HepG2 (cell line): Measurements from ENCODE around the gene COMMD4. TPM values are rescaled to one million over a fixed set of nuclear protein-coding genes. Genes with fewer than 3 reads are reported as not detected.

Source experiments
- ARNT ChIP-seq: fragments of 450-650 bp; IDR thresholded peaks from 2 replicates; pipeline ENCODE4 v1.6.1; 2017
- ATF4 ChIP-seq, 2 experiments: fragments of 450-650 bp in 1 of 2; sonication (generic) in 1 of 2; formaldehyde crosslinking; IDR thresholded peaks; 2 replicates each; pipeline versions ENCODE4 v1.5.0 to v1.8.0; 2020 to 2022; ENCODE audit warnings: mild to moderate bottlenecking in 1 of 2, missing genetic modification reagents in 1 of 2
- HCFC1 ChIP-seq: fragments of 150-350 bp; IDR thresholded peaks from 2 replicates; pipeline ENCODE4 v1.6.1; 2014; ENCODE audit warnings: low read depth, low read length
- HMG20B ChIP-seq: conservative IDR thresholded peaks from 2 replicates; pipeline ENCODE4 v1.6.1; 2016; ENCODE audit warnings: missing genetic modification reagents, missing compliant biosample characterization
- KAT8 ChIP-seq: IDR thresholded peaks from 2 replicates; pipeline ENCODE4 v1.6.1; 2016; ENCODE audit warnings: missing genetic modification reagents, missing compliant biosample characterization
- KDM2A ChIP-seq: sonication (generic); formaldehyde crosslinking; IDR thresholded peaks from 2 replicates; pipeline ENCODE4 v1.4.0; 2020; ENCODE audit warnings: low read depth, missing genetic modification reagents, borderline replicate concordance
- MED8 ChIP-seq: sonication (generic); formaldehyde crosslinking; IDR thresholded peaks from 2 replicates; pipeline ENCODE4 v1.8.1; 2023; ENCODE audit warnings: mild to moderate bottlenecking, missing genetic modification reagents; ENCODE audit not compliant: insufficient replicate concordance
- NFYB ChIP-seq: sonication (generic); formaldehyde crosslinking; IDR thresholded peaks from 2 replicates; pipeline ENCODE4 v1.4.0; 2020; ENCODE audit warnings: missing genetic modification reagents
- RBFOX2 ChIP-seq: fragments of 200-400 bp; formaldehyde crosslinking; IDR thresholded peaks from 2 replicates; pipeline ENCODE4 v1.6.1; 2017; ENCODE audit warnings: low read depth, mild to moderate bottlenecking, low read length
- SATB2 ChIP-seq: sonication (generic); formaldehyde crosslinking; IDR thresholded peaks from 2 replicates; pipeline ENCODE4 v1.5.0; 2020; ENCODE audit warnings: missing genetic modification reagents
- TCF7L2 ChIP-seq: IDR thresholded peaks from 2 replicates; pipeline ENCODE4 v1.6.1; 2011; ENCODE audit warnings: mild to moderate bottlenecking, low read depth, low read length, moderate library complexity
- THAP9 ChIP-seq: sonication (generic); formaldehyde crosslinking; IDR thresholded peaks from 2 replicates; pipeline ENCODE4; 2020; ENCODE audit warnings: missing genetic modification reagents, mild to moderate bottlenecking, borderline replicate concordance
- ZNF224 ChIP-seq: sonication (generic); formaldehyde crosslinking; IDR thresholded peaks from 2 replicates; pipeline ENCODE4 v1.5.0; 2020; ENCODE audit warnings: mild to moderate bottlenecking, missing genetic modification reagents
- ZNF556 ChIP-seq: sonication (generic); formaldehyde crosslinking; IDR thresholded peaks from 2 replicates; pipeline ENCODE4 v1.4.0; 2020; ENCODE audit warnings: mild to moderate bottlenecking, missing genetic modification reagents, borderline replicate concordance
- ZNF776 ChIP-seq: sonication (generic); formaldehyde crosslinking; IDR thresholded peaks from 2 replicates; pipeline ENCODE4 v1.4.0; 2020; ENCODE audit warnings: mild to moderate bottlenecking, missing genetic modification reagents
- ZNF790 ChIP-seq: sonication (generic); formaldehyde crosslinking; IDR thresholded peaks from 2 replicates; pipeline ENCODE4 v1.8.0; 2022; ENCODE audit warnings: missing genetic modification reagents, mild to moderate bottlenecking, borderline replicate concordance
- ZNF839 ChIP-seq: sonication (generic); formaldehyde crosslinking; IDR thresholded peaks from 2 replicates; pipeline ENCODE4 v1.4.0; 2020; ENCODE audit warnings: missing genetic modification reagents, mild to moderate bottlenecking, borderline replicate concordance
- ZSCAN12 ChIP-seq: sonication (generic); formaldehyde crosslinking; IDR thresholded peaks from 2 replicates; pipeline ENCODE4 v1.9.0; 2021; ENCODE audit warnings: mild to moderate bottlenecking, missing genetic modification reagents
- polyA plus RNA-seq, 8 experiments: library from polyadenylated mRNA; depleted of rRNA in 3 of 8; stranded (reverse) in 7 of 8; unstranded in 1 of 8; fragments of >200 nt; fragmentation: Illumina TruSeq in 4 of 8; extraction: Trizol in 4 of 8; gene quantifications; 2 replicates each; pipeline versions ENCODE4 v1.2.1 to v1.2.3, GENCODE V29; 2011 to 2016; ENCODE audit warnings: low read depth in 4 of 8, missing spikeins in 1 of 8, mixed read lengths in 1 of 8; ENCODE audit not compliant: insufficient read depth in 1 of 8
- total RNA-seq, 5 experiments: library from RNA; depleted of rRNA; stranded (reverse); fragments of >200 nt; fragmentation: Illumina TruSeq; extraction: Trizol; gene quantifications; 2 replicates each; pipeline ENCODE4 v1.2.3, GENCODE V29; 2016; ENCODE audit warnings: low read depth in 1 of 5
- TF ChIP-seq, protein P1 (sequence below): sonication (generic); formaldehyde crosslinking; IDR thresholded peaks from 2 replicates; pipeline ENCODE4 v1.4.0; 2020; ENCODE audit warnings: missing genetic modification reagents
- TF ChIP-seq, protein P2 (sequence below): IDR thresholded peaks from 2 replicates; pipeline ENCODE4 v1.6.1; 2016; ENCODE audit warnings: missing genetic modification reagents, missing compliant biosample characterization

Gene COMMD4
- total and polyA plus RNA-seq, 2 of the 13 experiments (the other 11 are each of a cell fraction or from before 2014, with no cell fraction given) = 45.8 to 89.9 TPM

DNA sequence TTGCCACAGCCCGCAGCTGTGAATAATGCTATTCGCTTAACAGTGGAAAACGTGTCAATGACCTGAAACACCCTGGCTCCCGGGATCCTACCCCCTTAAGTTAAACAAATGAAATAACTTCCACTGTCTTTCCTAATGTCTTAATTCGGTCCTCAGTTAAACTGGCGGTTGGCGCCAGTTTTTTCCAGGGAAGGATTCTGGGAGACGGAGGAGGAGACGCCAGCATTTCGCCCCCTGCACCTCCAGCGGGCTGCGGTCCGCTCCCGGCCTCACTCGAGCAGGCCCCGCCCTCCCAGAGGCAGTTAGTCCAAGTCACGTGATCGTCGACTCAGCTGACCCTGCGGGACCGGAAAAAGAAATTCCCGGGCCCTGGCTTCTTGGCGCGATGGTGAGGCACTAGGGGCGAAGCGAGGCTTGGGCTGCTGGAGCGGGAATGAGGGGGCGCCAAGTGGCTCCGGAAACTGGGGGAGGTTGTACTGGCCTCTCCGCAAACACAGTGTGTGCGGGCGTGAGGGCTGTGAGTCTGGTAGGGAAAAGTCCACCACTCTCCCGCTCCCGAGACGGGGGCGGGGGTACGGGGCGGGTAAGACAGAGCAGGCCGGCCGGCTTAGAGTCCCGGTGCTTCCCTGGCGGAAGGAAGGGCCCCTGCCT is at the start of gene COMMD4 (continued):
- TF ChIP-seq ZNF839 (CRISPR knock-in tag) (no peak), ATF4 (CRISPR knock-in tag; IDR thresholded peaks at IDR 0.05) (peak in 1 of 2 experiments; percentile 51; a peak in 3 of 4 replicates), RBFOX2 (peak; percentile 83), KAT8 (CRISPR knock-in tag) (peak; percentile 100), NFYB (CRISPR knock-in tag) (peak; percentile 26; the same call in 1 of the 2 replicates), ZNF556 (CRISPR knock-in tag) (peak; percentile 95), SATB2 (CRISPR knock-in tag) (no peak), THAP9 (CRISPR knock-in tag) (peak; percentile 79; the same call in 1 of the 2 replicates), HMG20B (CRISPR knock-in tag) (peak; percentile 77; the same call in 1 of the 2 replicates), HCFC1 (peak; percentile 58), ZNF776 (CRISPR knock-in tag) (0 out of 2 replicates have a peak, but pooled peaks have one; percentile 47), ZNF790 (CRISPR knock-in tag) (peak; percentile 59; the same call in 1 of the 2 replicates), TCF7L2 (no peak), ZSCAN12 (no peak), ZNF224 (CRISPR knock-in tag) (no peak), KDM2A (CRISPR knock-in tag) (peak; percentile 94), ARNT (no peak), MED8 (peak; percentile 49)
- TF ChIP-seq, protein P1, sequence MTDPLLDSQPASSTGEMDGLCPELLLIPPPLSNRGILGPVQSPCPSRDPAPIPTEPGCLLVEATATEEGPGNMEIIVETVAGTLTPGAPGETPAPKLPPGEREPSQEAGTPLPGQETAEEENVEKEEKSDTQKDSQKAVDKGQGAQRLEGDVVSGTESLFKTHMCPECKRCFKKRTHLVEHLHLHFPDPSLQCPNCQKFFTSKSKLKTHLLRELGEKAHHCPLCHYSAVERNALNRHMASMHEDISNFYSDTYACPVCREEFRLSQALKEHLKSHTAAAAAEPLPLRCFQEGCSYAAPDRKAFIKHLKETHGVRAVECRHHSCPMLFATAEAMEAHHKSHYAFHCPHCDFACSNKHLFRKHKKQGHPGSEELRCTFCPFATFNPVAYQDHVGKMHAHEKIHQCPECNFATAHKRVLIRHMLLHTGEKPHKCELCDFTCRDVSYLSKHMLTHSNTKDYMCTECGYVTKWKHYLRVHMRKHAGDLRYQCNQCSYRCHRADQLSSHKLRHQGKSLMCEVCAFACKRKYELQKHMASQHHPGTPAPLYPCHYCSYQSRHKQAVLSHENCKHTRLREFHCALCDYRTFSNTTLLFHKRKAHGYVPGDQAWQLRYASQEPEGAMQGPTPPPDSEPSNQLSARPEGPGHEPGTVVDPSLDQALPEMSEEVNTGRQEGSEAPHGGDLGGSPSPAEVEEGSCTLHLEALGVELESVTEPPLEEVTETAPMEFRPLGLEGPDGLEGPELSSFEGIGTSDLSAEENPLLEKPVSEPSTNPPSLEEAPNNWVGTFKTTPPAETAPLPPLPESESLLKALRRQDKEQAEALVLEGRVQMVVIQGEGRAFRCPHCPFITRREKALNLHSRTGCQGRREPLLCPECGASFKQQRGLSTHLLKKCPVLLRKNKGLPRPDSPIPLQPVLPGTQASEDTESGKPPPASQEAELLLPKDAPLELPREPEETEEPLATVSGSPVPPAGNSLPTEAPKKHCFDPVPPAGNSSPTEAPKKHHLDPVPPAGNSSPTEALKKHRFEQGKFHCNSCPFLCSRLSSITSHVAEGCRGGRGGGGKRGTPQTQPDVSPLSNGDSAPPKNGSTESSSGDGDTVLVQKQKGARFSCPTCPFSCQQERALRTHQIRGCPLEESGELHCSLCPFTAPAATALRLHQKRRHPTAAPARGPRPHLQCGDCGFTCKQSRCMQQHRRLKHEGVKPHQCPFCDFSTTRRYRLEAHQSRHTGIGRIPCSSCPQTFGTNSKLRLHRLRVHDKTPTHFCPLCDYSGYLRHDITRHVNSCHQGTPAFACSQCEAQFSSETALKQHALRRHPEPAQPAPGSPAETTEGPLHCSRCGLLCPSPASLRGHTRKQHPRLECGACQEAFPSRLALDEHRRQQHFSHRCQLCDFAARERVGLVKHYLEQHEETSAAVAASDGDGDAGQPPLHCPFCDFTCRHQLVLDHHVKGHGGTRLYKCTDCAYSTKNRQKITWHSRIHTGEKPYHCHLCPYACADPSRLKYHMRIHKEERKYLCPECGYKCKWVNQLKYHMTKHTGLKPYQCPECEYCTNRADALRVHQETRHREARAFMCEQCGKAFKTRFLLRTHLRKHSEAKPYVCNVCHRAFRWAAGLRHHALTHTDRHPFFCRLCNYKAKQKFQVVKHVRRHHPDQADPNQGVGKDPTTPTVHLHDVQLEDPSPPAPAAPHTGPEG (CRISPR knock-in tag) = 0 out of 2 replicates have a peak, but pooled peaks have one; percentile 64
- TF ChIP-seq, protein P2, sequence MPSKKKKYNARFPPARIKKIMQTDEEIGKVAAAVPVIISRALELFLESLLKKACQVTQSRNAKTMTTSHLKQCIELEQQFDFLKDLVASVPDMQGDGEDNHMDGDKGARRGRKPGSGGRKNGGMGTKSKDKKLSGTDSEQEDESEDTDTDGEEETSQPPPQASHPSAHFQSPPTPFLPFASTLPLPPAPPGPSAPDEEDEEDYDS (CRISPR knock-in tag) = peak; percentile 39; the same call in 1 of the 2 replicates
